ENCODE measurements around the gene PSTPIP2. TPM values are rescaled to one million over a fixed set of nuclear protein-coding genes. Genes with fewer than 3 reads are reported as not detected.
A peak's percentile ranks its signal among the peaks of the same experiment; 100 is the strongest.

PSTPIP2 gene
- total and polyA plus RNA-seq, 2 of the 4 experiments (the other 2 are of a cell fraction) = 10.4 to 12.4 TPM

DNA sequence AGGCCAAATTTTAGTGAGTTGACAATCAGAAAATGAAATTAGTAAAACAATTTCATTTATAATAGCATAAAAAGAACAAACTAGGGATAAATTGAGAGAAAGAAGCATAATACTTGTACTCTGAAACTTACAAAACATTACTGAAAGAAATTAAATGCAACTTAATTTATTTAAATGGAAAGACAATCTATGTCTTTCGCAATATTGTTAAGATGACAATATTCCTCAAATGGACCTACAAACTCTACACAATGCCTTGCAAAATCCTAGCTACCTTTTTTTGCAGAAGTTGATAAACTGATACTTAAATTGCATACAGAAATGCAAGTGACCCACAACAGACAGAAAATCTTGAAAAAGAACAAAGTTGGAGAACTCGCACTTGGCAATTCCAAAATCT is 114.0 kb downstream of the PSTPIP2 start:
- no CpG with 5 or more reads among the region's 2 CpGs for WGBS, 2 experiments (ENCODE audit: extremely low coverage in 2 of 2, insufficient read length in 1 of 2)
- peak overlapping the region; percentile 79 for H3K4me2 ChIP-seq (ENCODE audit: low read depth, low read length)
- H3K9ac ChIP-seq (ENCODE audit: low read depth, low read length) = peak overlapping the region; percentile 70; the same call in 1 of the 2 replicates
- peak overlapping the region; percentile 99 for H3K27ac ChIP-seq (ENCODE audit: insufficient read depth, low read length)
- BruUV-seq (replicated peaks) = no TSS peak
- peak overlapping the region; percentile 77 for H3K14ac ChIP-seq (replicated peaks; ENCODE audit: low read depth, low read length)
- H3K4ac ChIP-seq (ENCODE audit: low read depth, low read length) = peak overlapping the region; percentile 83
- POLR2A ChIA-PET (ENCODE audit: unreplicated experiment) = no interaction called here
- no peak overlapping the region for H3K4me3 ChIP-seq (ENCODE audit: insufficient read depth, low read depth, low read length)
- H3K4me1 ChIP-seq (ENCODE audit: control insufficient read depth, insufficient read depth, low read length) = peaks cover 46% of the 10 kb centered on the region
- no peaks in the 10 kb centered on the region for H4K20me1 ChIP-seq (ENCODE audit: insufficient read depth, low read length)
- in situ Hi-C loops (cut with MboI; ENCODE audit: low sequenced_read_pairs) = no loop called here
- H4K91ac ChIP-seq (ENCODE audit: insufficient read depth, low read depth, low read length) = peak overlapping the region; percentile 83
- H2BK15ac ChIP-seq (ENCODE audit: low read depth, low read length) = peak overlapping the region; percentile 87; the same call in 2 of the 3 replicates
- peak overlapping the region; percentile 93 for H2BK120ac ChIP-seq (ENCODE audit: low read depth, low read length)
- no peaks in the 10 kb centered on the region for H3K9me3 ChIP-seq (ENCODE audit: control insufficient read depth, insufficient read depth, low read length)
- peaks cover 17% of the 10 kb centered on the region for H3K36me3 ChIP-seq (ENCODE audit: control insufficient read depth, insufficient read depth, low read length)
- H2AFZ ChIP-seq (replicated peaks; ENCODE audit: low read length, poor library complexity) = no peak overlapping the region
- H4K5ac ChIP-seq (ENCODE audit: low read depth, low read length) = peak overlapping the region; percentile 100
- DNase-seq = no peak
- TF ChIP-seq, protein P1, sequence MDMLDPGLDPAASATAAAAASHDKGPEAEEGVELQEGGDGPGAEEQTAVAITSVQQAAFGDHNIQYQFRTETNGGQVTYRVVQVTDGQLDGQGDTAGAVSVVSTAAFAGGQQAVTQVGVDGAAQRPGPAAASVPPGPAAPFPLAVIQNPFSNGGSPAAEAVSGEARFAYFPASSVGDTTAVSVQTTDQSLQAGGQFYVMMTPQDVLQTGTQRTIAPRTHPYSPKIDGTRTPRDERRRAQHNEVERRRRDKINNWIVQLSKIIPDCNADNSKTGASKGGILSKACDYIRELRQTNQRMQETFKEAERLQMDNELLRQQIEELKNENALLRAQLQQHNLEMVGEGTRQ (IDR thresholded peaks at IDR 0.05; ENCODE audit: low read depth, low read length) = no peak
- peak; percentile 90 for TF ChIP-seq CEBPB (IDR thresholded peaks at IDR 0.05; ENCODE audit: low read depth, low read length)
- peak overlapping the region; percentile 98 for H2BK5ac ChIP-seq (ENCODE audit: low read depth, low read length, poor library complexity, severe bottlenecking)
- H3K79me1 ChIP-seq (ENCODE audit: low read depth in 1 of 2, low read length in 2 of 2) = peaks cover 14 to 64% of the 10 kb centered on the region in 2 experiments
- dilution Hi-C loops (cut with HindIII; ENCODE audit: low sequenced_read_pairs, unreplicated experiment) = no loop called here
- H3K27me3 ChIP-seq (ENCODE audit: control insufficient read depth, insufficient read depth, low read length) = no peaks in the 10 kb centered on the region
- no peak overlapping the region for H2AK9ac ChIP-seq (replicated peaks; ENCODE audit: low read depth, low read length, poor library complexity)
- no peak for ATAC-seq (ENCODE audit: low read depth)
- CTCF ChIA-PET = interaction anchor here (0.6 kb wide), 1 partner anchor 142 kb away, joined by 3 read pairs; no protein-coding TSS in a partner anchor
- peak overlapping the region; percentile 83 to 91 for H4K8ac ChIP-seq (ENCODE audit: low read depth in 2 of 2, low read length in 2 of 2)
- peak overlapping the region; percentile 100 for H3K18ac ChIP-seq (ENCODE audit: low read depth, low read length)
- H2BK20ac ChIP-seq (ENCODE audit: low read depth, low read length) = peak overlapping the region; percentile 88; the same call in 1 of the 2 replicates
- peak overlapping the region; percentile 87 for H2AK5ac ChIP-seq (ENCODE audit: low read depth, low read length)
- intact Hi-C loops (cut with micrococcal nuclease) = no loop called here
- H3K56ac ChIP-seq (ENCODE audit: extremely low read depth, insufficient read depth, low read length) = peak overlapping the region; percentile 61; the same call in 1 of the 2 replicates
- H3K9me1 ChIP-seq (ENCODE audit: insufficient read depth, low read length) = peaks cover 18% of the 10 kb centered on the region
- peak overlapping the region; percentile 81; the same call in 1 of the 2 replicates for H3K23ac ChIP-seq (ENCODE audit: low read depth, low read length)

All from IMR-90 (cell line).